HCT116 (cell line): ENCODE data around the gene APBB1IP. TPM values are rescaled to one million over a fixed set of nuclear protein-coding genes. Genes with fewer than 3 reads are reported as not detected.
A peak's percentile ranks its signal among the peaks of the same experiment; 100 is the strongest.
"Not testable (repeated sequence)": the region's sequence is repeated elsewhere in the genome, so short reads cannot be mapped to it uniquely, and the experiment has no call there.

ENCODE experiments used
- ATAC-seq: fragments of 200-7000 bp; cut with Tn5 transposase; 2 replicates; pipeline ENCODE4 v1.9.1; 2020; ENCODE audit warnings: mild to moderate bottlenecking, moderate library complexity
- BruUV-seq: library from RNA; stranded (reverse); fragments of 400-500 nt; replicated peaks from 2 replicates; lab custom pipeline; 2021; lab: Mats Ljungman, UMichigan
- CTCF ChIA-PET: fragments of 300-600 bp; sonication (Branson Sonifier 250); formaldehyde crosslinking; loops from one replicate; lab custom pipeline; 2021; ENCODE audit warnings: antibody characterized with exemption; lab: Charles Lee
- POLR2A ChIA-PET: fragments of 300-600, 350-600 bp; sonication (Branson Sonifier 250); formaldehyde crosslinking; loops from one replicate; lab custom pipeline; 2021; ENCODE audit warnings: antibody characterized with exemption; lab: Charles Lee
- RAD21 ChIA-PET, 2 experiments: fragments of 300-600 bp; sonication (Branson Sonifier 250); formaldehyde crosslinking; loops; one replicate each; lab custom pipeline; 2023; ENCODE audit warnings: low total read pairs in 2 of 2; ENCODE audit not compliant: uncharacterized antibody in 2 of 2, unreplicated experiment in 2 of 2, low non-redundant PET in 1 of 2; lab: Charles Lee
- DNase-seq: peaks from one replicate; pipeline ENCODE4 v3.0.0-alpha.2; 2010; ENCODE audit warnings: low read depth, low spot score
- H2AFZ ChIP-seq: fragments of 200-600 bp; shearing (Covaris generic), sonication (generic); 2 replicates; pipeline ENCODE4 v1.6.1; 2017; ENCODE audit warnings: low read depth, mixed run types, mixed read lengths, antibody characterized with exemption, low read length; ENCODE audit not compliant: poor library complexity, severe bottlenecking
- H3K27ac ChIP-seq: 2 replicates; pipeline ENCODE4 v1.5.1; 2012; ENCODE audit warnings: low read depth, low read length
- H3K27me3 ChIP-seq: fragments of 200-600 bp; sonication (generic); 2 replicates; pipeline ENCODE4 v1.6.1; 2016; ENCODE audit warnings: mixed run types, low read length, mixed read lengths; ENCODE audit not compliant: insufficient read depth
- H3K36me3 ChIP-seq, 2 experiments: fragments of 200-500 bp in 1 of 2; fragments of 200-600 bp in 1 of 2; sonication (Bioruptor generic) in 1 of 2; sonication (generic) in 1 of 2; 2 replicates each; pipeline versions ENCODE4 v1.5.1 to v1.6.1; 2014 to 2016; ENCODE audit warnings: low read length in 2 of 2, inconsistent platforms in 1 of 2, mixed read lengths in 1 of 2, mixed run types in 1 of 2; ENCODE audit not compliant: insufficient read depth in 2 of 2, control insufficient read depth in 1 of 2
- H3K4me1 ChIP-seq, 2 experiments: fragments of 200-600 bp in 1 of 2; sonication (generic) in 1 of 2; 2 replicates each; pipeline versions ENCODE4 v1.5.1 to v1.6.1; 2012 to 2017; ENCODE audit warnings: low read length in 2 of 2, inconsistent platforms in 1 of 2, mild to moderate bottlenecking in 1 of 2, mixed read lengths in 1 of 2, mixed run types in 1 of 2, moderate library complexity in 1 of 2; ENCODE audit not compliant: insufficient read depth in 2 of 2, control insufficient read depth in 1 of 2
- H3K4me2 ChIP-seq: fragments of 200-600 bp; sonication (generic); 2 replicates; pipeline ENCODE4 v1.6.1; 2017; ENCODE audit warnings: mixed run types, low read length, mixed read lengths
- H3K4me3 ChIP-seq, 2 experiments: fragments of 200-600 bp in 1 of 2; sonication (generic) in 1 of 2; replicated peaks in 1 of 2; 2 replicates each; pipeline ENCODE4 v1.5.1; 2011 to 2016; ENCODE audit warnings: low read length in 2 of 2, control low read depth in 1 of 2, low read depth in 1 of 2, mild to moderate bottlenecking in 1 of 2, mixed read lengths in 1 of 2, mixed run types in 1 of 2
- H3K79me2 ChIP-seq: fragments of 200-600 bp; sonication (generic); 2 replicates; pipeline ENCODE4 v1.6.1; 2017; ENCODE audit warnings: mild to moderate bottlenecking, mixed run types, low read length, moderate library complexity, mixed read lengths; ENCODE audit not compliant: insufficient read depth
- H3K9ac ChIP-seq: fragments of 200-600 bp; sonication (generic); 2 replicates; pipeline ENCODE4 v1.6.1; 2016; ENCODE audit warnings: low read length, mixed read lengths
- H3K9me2 ChIP-seq: fragments of 200-600 bp; sonication (generic), shearing (Covaris generic); 2 replicates; pipeline ENCODE4 v1.6.1; 2017; ENCODE audit warnings: mixed run types, mild to moderate bottlenecking, moderate library complexity; ENCODE audit not compliant: insufficient read depth
- H3K9me3 ChIP-seq, 2 experiments: fragments of 200-500 bp in 1 of 2; fragments of 200-600 bp in 1 of 2; sonication (Bioruptor generic) in 1 of 2; sonication (generic) in 1 of 2; 2 replicates each; pipeline ENCODE4 v1.6.1; 2014 to 2017; ENCODE audit warnings: low read length in 2 of 2, mixed read lengths in 2 of 2, inconsistent platforms in 1 of 2, low read depth in 1 of 2, mild to moderate bottlenecking in 1 of 2, mixed run types in 1 of 2, moderate library complexity in 1 of 2; ENCODE audit not compliant: control insufficient read depth in 1 of 2, insufficient read depth in 1 of 2
- H4K20me1 ChIP-seq: fragments of 200-600 bp; sonication (generic), shearing (Covaris generic); 2 replicates; pipeline ENCODE4 v1.6.1; 2017; ENCODE audit warnings: mixed run types, mild to moderate bottlenecking, moderate library complexity; ENCODE audit not compliant: insufficient read depth
- ELF1 ChIP-seq: IDR thresholded peaks from 2 replicates; pipeline ENCODE4 v1.6.1; 2012; ENCODE audit warnings: low read depth, borderline replicate concordance
- POLR2AphosphoS5 ChIP-seq: IDR thresholded peaks from 2 replicates; pipeline ENCODE4 v1.6.1; 2011; ENCODE audit warnings: mild to moderate bottlenecking, low read depth, low read length, moderate library complexity
- RAD21 ChIP-seq: IDR thresholded peaks from 2 replicates; pipeline ENCODE4 v1.6.1; 2012; ENCODE audit warnings: low read depth, mild to moderate bottlenecking
- SRF ChIP-seq: IDR thresholded peaks from 2 replicates; pipeline ENCODE4 v1.6.1; 2012; ENCODE audit warnings: low read depth
- ZFX ChIP-seq: fragments of 450-650 bp; IDR thresholded peaks from 2 replicates; pipeline ENCODE4 v1.6.1; 2017
- intact Hi-C: fragments of 100-400 bp; cut with micrococcal nuclease; formaldehyde crosslinking; loops from 2 replicates; pipeline ENCODE4 v1.10.0; 2022
- total RNA-seq: library from RNA; stranded (reverse); gene quantifications from one replicate; pipeline ENCODE4 v1.2.1, GENCODE V29; 2021; ENCODE audit not compliant: unreplicated experiment
- TF ChIP-seq, protein P1 (sequence below), 3 experiments: fragments of 200-600 bp in 1 of 3; sonication (generic) in 1 of 3; IDR thresholded peaks in 2 of 3; conservative IDR thresholded peaks in 1 of 3; 2 replicates each; pipeline ENCODE4 v1.5.1; 2012 to 2017; ENCODE audit warnings: low read depth in 2 of 3, low read length in 2 of 3, antibody characterized with exemption in 1 of 3, borderline replicate concordance in 1 of 3, control low read depth in 1 of 3, mild to moderate bottlenecking in 1 of 3, mixed read lengths in 1 of 3, mixed run types in 1 of 3, moderate library complexity in 1 of 3; ENCODE audit not compliant: insufficient read depth in 1 of 3

Gene APBB1IP
- total RNA-seq, 1 experiment from 2014 or later, result 0.27 TPM

DNA sequence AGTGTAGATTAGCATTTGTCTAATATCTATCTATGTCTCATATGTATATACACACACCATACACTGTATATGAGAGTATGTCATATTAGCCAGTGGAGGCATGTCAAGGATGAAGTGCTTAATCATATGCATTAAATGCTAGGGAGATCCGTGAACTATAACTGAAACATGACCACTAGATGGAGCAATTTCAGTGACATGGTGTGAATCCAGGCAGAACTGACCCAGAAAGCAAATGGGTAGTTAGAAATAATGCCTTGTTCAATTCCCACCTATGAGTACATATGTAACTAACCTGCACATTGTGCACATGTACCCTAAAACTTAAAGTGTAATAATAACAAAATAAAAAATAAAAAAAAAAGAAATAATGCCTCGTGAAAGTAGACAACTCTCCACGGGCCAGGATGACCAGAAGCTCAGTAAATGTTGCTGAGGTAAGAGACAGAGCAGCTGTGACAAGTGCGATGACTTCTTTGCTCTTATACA is 168.3 kb downstream of the APBB1IP start:
- intact Hi-C loops, result loop anchor here (5.0 to 10.0 kb wide), 2 partner anchors 88 to 276 kb away; partner anchors contain the start of gene PDSS1
- H2AFZ ChIP-seq, POLR2A ChIA-PET: not testable (repeated sequence)
- peak; percentile 41 for TF ChIP-seq RAD21
- TF ChIP-seq, protein P1, sequence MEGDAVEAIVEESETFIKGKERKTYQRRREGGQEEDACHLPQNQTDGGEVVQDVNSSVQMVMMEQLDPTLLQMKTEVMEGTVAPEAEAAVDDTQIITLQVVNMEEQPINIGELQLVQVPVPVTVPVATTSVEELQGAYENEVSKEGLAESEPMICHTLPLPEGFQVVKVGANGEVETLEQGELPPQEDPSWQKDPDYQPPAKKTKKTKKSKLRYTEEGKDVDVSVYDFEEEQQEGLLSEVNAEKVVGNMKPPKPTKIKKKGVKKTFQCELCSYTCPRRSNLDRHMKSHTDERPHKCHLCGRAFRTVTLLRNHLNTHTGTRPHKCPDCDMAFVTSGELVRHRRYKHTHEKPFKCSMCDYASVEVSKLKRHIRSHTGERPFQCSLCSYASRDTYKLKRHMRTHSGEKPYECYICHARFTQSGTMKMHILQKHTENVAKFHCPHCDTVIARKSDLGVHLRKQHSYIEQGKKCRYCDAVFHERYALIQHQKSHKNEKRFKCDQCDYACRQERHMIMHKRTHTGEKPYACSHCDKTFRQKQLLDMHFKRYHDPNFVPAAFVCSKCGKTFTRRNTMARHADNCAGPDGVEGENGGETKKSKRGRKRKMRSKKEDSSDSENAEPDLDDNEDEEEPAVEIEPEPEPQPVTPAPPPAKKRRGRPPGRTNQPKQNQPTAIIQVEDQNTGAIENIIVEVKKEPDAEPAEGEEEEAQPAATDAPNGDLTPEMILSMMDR (IDR thresholded peaks at IDR 0.05 in 2 of 3, conservative IDR thresholded peaks at IDR 0.05 in 1 of 3; ENCODE audit: borderline replicate concordance in 1 of 3, insufficient read depth in 1 of 3, low read depth in 2 of 3, low read length in 2 of 3), result peak; percentile 21 to 49 (median 40); a peak in 4 of 6 replicates
- TF ChIP-seq, all 23 proteins: peak for 2; not testable (repeated sequence) for 21
- H3K79me2 ChIP-seq, H3K9ac ChIP-seq, H3K4me2 ChIP-seq, BruUV-seq, H3K36me3 ChIP-seq, H3K9me2 ChIP-seq, H3K4me1 ChIP-seq, H3K27ac ChIP-seq, H3K9me3 ChIP-seq, RAD21 ChIA-PET, H3K27me3 ChIP-seq, H3K4me3 ChIP-seq, H4K20me1 ChIP-seq: not testable (repeated sequence)
- DNase-seq (peak; percentile 7), ATAC-seq (peak; percentile 87)
- CTCF ChIA-PET, result interaction anchor here (1.0 kb wide), 1 partner anchor 276 kb away, joined by 5 read pairs; no protein-coding TSS in a partner anchor

DNA sequence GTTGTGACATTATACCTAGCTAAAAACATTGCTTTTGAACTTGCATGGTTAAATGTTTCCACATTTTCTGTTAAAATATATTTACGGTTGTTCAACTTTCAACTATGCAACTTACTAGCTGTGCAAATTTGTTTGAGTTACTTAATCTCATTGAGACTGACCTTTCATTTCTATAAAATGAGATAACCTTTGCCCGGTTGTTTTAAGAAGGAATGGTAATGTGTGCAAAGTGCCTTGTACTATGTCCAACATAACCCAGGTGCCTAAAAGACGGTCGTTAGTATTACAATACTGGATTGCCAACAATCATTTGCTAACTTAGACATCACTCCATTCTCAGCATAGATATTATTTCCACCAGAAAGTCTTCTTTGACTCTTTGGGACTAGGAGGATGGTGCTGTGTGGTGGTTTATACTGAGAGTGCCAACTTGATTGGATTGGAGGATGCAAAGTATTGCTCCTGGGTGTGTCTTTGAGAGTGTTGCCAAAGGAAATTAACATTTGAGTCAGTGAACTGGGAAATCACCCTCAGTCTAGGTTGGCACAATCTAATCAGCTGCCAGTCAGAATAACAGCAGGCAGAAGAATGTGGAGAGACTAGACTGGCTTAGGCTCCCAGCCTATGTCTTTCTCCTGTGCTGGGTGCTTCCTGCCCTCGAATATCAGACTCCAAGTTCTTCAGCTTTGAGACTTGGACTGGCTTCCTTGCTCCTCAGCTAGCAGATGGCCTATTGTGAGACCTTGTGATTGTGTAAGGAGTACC is 174.2 kb downstream of the APBB1IP start:
- H3K9me2 ChIP-seq, result no peaks in the 10 kb centered on the region
- H3K9me3 ChIP-seq, result no peaks in the 10 kb centered on the region
- no peaks in the 10 kb centered on the region for H3K4me1 ChIP-seq
- DNase-seq, result no peak
- no peak overlapping the region for H3K4me2 ChIP-seq
- no peaks in the 10 kb centered on the region for H3K27me3 ChIP-seq
- H3K79me2 ChIP-seq, result no peaks in the 10 kb centered on the region
- ChIA-PET CTCF (no interaction called here), POLR2A (no interaction called here), RAD21 (no interaction called here)
- H3K36me3 ChIP-seq, result no peaks in the 10 kb centered on the region
- intact Hi-C loops, result no loop called here
- no peak overlapping the region for H3K9ac ChIP-seq
- ATAC-seq, result no peak
- H3K4me3 ChIP-seq, result no peak overlapping the region
- no peaks in the 10 kb centered on the region for H4K20me1 ChIP-seq
- H2AFZ ChIP-seq, result no peak overlapping the region
- no TSS peak for BruUV-seq
- H3K27ac ChIP-seq, result no peak overlapping the region
- TF ChIP-seq POLR2AphosphoS5, result no peak
- TF ChIP-seq SRF, result no peak
- no peak for TF ChIP-seq ZFX
- TF ChIP-seq ELF1, result no peak
- TF ChIP-seq, all 23 proteins: peak for 0

Other genes with a start within 250 kb of the APBB1IP start
- not detected for gene GAD2, start 221.6 kb upstream of the APBB1IP start, total RNA-seq